ENCODE results near the gene DPP4. TPM values are rescaled to one million over a fixed set of nuclear protein-coding genes. Genes with fewer than 3 reads are reported as not detected.
"Not testable (repeated sequence)": the region's sequence is repeated elsewhere in the genome, so short reads cannot be mapped to it uniquely, and the experiment has no call there.

The DPP4 gene
- total RNA-seq, 1 donor from 2014 or later, result 0.82 TPM

DNA sequence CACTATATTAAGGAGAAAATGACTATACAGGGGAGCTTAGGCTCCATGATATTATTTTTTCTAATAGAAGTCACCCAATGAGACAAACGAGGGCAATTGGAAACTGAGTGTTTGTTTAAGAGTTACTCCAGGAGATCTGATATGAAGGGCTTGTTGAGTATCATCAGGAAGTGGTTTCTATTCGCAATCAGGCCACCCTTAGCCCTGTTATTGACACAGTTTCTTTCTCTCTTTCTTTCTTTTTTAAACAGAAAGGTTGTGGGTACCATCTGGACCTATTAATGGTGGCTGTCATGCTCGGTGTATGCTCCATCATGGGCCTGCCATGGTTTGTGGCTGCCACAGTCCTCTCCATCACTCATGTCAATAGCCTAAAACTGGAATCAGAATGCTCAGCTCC is 117.3 kb downstream of the DPP4 start:
- Mint-ChIP-seq H3K27me3 (ENCODE audit: low read depth) (peaks cover 3% of the 10 kb centered on the region), H3K4me3 (no peak overlapping the region), H3K27ac (ENCODE audit: unreplicated experiment) (no peak overlapping the region), H3K36me3 (ENCODE audit: low read depth) (no peaks in the 10 kb centered on the region), H3K4me1 (no peaks in the 10 kb centered on the region), H3K9me3 (no peaks in the 10 kb centered on the region)
- TF ChIP-seq, protein P1, sequence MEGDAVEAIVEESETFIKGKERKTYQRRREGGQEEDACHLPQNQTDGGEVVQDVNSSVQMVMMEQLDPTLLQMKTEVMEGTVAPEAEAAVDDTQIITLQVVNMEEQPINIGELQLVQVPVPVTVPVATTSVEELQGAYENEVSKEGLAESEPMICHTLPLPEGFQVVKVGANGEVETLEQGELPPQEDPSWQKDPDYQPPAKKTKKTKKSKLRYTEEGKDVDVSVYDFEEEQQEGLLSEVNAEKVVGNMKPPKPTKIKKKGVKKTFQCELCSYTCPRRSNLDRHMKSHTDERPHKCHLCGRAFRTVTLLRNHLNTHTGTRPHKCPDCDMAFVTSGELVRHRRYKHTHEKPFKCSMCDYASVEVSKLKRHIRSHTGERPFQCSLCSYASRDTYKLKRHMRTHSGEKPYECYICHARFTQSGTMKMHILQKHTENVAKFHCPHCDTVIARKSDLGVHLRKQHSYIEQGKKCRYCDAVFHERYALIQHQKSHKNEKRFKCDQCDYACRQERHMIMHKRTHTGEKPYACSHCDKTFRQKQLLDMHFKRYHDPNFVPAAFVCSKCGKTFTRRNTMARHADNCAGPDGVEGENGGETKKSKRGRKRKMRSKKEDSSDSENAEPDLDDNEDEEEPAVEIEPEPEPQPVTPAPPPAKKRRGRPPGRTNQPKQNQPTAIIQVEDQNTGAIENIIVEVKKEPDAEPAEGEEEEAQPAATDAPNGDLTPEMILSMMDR (conservative IDR thresholded peaks at IDR 0.05), result no peak
- no peak for DNase-seq (ENCODE audit: low read depth, low spot score)

DNA sequence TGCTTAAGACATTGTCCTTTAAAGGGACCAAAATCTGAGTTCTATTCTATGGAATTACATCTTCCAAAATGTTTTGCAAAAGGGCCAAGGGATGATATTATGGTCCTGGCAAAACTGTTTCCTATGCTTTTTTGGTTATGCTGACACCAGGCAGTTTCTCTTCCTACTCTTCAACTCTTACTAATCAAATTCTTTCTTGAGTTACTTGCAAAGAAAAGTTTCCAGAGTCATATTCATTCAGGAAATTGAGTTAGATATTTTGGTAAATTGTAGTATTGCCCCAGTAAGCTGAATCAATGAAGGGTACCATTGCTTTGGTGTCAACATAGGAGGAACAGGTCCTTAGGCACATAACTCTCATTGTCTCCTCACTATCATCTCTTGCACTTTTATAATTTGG is 118.8 kb downstream of the DPP4 start:
- Mint-ChIP-seq H3K9me3 (no peaks in the 10 kb centered on the region), H3K27ac (ENCODE audit: unreplicated experiment) (no peak overlapping the region), H3K4me1 (no peaks in the 10 kb centered on the region), H3K4me3 (no peak overlapping the region), H3K36me3 (ENCODE audit: low read depth) (no peaks in the 10 kb centered on the region), H3K27me3 (ENCODE audit: low read depth) (peaks cover 3% of the 10 kb centered on the region)
- TF ChIP-seq, protein P1 (conservative IDR thresholded peaks at IDR 0.05), result no peak
- DNase-seq (ENCODE audit: low read depth, low spot score), result no peak

DNA sequence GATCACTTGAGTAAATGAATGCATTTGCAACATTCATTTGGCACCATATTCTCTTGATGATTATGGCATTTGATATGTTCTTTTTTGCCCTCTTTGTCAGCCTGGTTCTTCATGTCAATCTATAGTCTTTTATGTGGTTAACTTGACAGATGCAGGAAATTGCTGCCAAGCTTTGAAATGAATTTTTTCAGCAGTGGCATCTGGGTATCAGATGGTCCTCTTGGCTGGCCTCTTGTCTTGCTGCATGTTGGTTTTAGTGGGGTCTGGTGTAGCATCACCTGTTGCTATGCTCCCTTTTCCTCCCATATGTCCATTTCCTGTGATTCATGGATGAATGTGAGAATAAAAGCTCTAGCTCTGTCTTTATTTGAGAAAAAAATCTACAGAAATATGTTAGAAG is 119.9 kb downstream of the DPP4 start:
- H3K36me3 Mint-ChIP-seq (ENCODE audit: low read depth), result no peaks in the 10 kb centered on the region
- no peak overlapping the region for H3K4me3 Mint-ChIP-seq
- TF ChIP-seq, protein P1 (conservative IDR thresholded peaks at IDR 0.05), result no peak
- no peak for DNase-seq (ENCODE audit: low read depth, low spot score)
- no peaks in the 10 kb centered on the region for H3K4me1 Mint-ChIP-seq
- H3K9me3 Mint-ChIP-seq, result no peaks in the 10 kb centered on the region
- no peak overlapping the region for H3K27ac Mint-ChIP-seq (ENCODE audit: unreplicated experiment)
- H3K27me3 Mint-ChIP-seq (ENCODE audit: low read depth), result peaks cover 3% of the 10 kb centered on the region

DNA sequence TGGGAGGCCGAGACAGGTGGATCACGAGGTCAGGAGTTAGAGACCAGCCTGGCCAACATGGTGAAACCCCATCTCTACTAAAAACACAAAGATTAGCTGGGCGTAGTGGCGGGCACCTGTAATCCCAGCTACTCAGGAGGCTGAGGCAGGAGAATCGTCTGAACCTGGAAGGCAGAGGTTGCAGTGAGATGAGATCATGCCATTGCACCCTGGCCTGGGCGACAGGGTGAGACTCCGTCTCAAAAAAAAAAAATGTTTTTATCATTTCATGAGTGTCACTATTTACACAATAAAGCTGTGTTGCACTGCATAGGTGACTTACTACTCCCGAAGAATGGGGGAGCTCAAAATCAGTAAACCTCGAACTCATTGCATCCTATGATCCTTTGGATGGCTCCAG is 120.6 kb downstream of the DPP4 start:
- not testable (repeated sequence) for H3K36me3 Mint-ChIP-seq (ENCODE audit: low read depth); DNase-seq (ENCODE audit: low read depth, low spot score); H3K4me3 Mint-ChIP-seq; H3K27me3 Mint-ChIP-seq (ENCODE audit: low read depth); H3K4me1 Mint-ChIP-seq; H3K27ac Mint-ChIP-seq (ENCODE audit: unreplicated experiment); H3K9me3 Mint-ChIP-seq

DNA sequence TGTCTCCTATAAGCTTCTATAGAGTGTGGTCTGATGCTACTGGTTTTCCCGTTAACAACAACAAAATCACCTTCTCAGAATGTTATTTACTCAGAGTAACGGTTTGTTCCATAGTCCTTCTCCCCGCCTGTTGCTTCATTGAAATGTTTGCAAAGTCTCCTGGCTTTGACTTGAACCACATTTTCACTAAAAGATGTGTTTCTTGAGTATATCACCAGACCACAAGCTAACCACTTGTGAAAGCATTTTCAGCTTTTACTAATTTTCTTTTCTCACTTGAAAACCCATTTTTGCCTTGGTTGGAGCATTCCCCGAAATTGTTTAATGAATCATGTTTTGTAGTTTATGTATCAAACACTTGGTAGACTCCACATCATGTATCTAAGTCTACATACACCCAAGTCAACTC is 121.2 kb downstream of the DPP4 start:
- no peaks in the 10 kb centered on the region for H3K36me3 Mint-ChIP-seq (ENCODE audit: low read depth)
- no peak overlapping the region for H3K4me3 Mint-ChIP-seq
- TF ChIP-seq, protein P1 (conservative IDR thresholded peaks at IDR 0.05), result no peak
- H3K9me3 Mint-ChIP-seq, result no peaks in the 10 kb centered on the region
- peaks cover 11% of the 10 kb centered on the region for H3K27me3 Mint-ChIP-seq (ENCODE audit: low read depth)
- no peak overlapping the region for H3K27ac Mint-ChIP-seq (ENCODE audit: unreplicated experiment)
- no peaks in the 10 kb centered on the region for H3K4me1 Mint-ChIP-seq
- DNase-seq (ENCODE audit: low read depth, low spot score), result no peak

DNA sequence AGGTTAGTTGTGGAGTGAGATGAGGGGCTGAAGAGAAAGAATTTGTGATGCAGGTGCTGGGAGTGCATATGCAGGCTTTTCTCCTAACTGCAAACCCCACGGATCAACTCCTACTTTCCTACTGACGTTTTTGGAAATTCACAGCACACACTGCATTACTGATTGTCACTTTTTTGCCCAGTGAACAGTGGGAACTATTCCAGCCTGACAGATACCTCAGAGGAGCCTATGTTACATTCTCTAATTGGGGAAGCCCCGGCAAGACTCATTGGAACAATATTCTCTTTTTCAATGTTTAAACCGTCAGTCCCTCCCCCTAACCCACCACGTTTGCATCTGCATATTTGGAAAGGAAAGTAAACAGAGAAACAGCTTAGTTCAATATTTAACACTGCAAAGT is 126.2 kb downstream of the DPP4 start:
- TF ChIP-seq, protein P1 (conservative IDR thresholded peaks at IDR 0.05), result no peak
- H3K9me3 Mint-ChIP-seq, result no peaks in the 10 kb centered on the region
- H3K4me1 Mint-ChIP-seq, result no peaks in the 10 kb centered on the region
- H3K36me3 Mint-ChIP-seq (ENCODE audit: low read depth), result no peaks in the 10 kb centered on the region
- H3K4me3 Mint-ChIP-seq, result no peak overlapping the region
- no peak overlapping the region for H3K27ac Mint-ChIP-seq (ENCODE audit: unreplicated experiment)
- no peak for DNase-seq (ENCODE audit: low read depth, low spot score)
- peaks cover 26% of the 10 kb centered on the region for H3K27me3 Mint-ChIP-seq (ENCODE audit: low read depth)

Measured in neural crest cell (in vitro differentiated cells).